Measurements from ENCODE around the gene KRT32. TPM values are rescaled to one million over a fixed set of nuclear protein-coding genes. Genes with fewer than 3 reads are reported as not detected.

Gene KRT32
- total RNA-seq, 1 experiment from 2014 or later = 0.42 TPM

GRCh38 chr17:41474863-41475262, 7.7 kb upstream of the KRT32 start:
- ChIA-PET RAD21 (ENCODE audit: low non-redundant PET in 1 of 2, low total read pairs in 2 of 2, uncharacterized antibody in 2 of 2, unreplicated experiment in 2 of 2) (no interaction called here), POLR2A (no interaction called here), CTCF (no interaction called here)
- no peaks in the 10 kb centered on the region for H4K20me1 ChIP-seq (ENCODE audit: insufficient read depth)
- no peaks in the 10 kb centered on the region for H3K27me3 ChIP-seq (ENCODE audit: insufficient read depth, low read length)
- no peaks in the 10 kb centered on the region for H3K36me3 ChIP-seq (ENCODE audit: control insufficient read depth in 1 of 2, insufficient read depth in 2 of 2, low read length in 2 of 2)
- no peaks in the 10 kb centered on the region for H3K79me2 ChIP-seq (ENCODE audit: insufficient read depth, low read length)
- H3K9me2 ChIP-seq (ENCODE audit: insufficient read depth) = no peaks in the 10 kb centered on the region
- H3K4me3 ChIP-seq (replicated peaks in 1 of 2; ENCODE audit: low read depth in 1 of 2, low read length in 2 of 2) = no peak overlapping the region
- no peak overlapping the region for H3K9ac ChIP-seq (ENCODE audit: low read length)
- H3K9me3 ChIP-seq (ENCODE audit: control insufficient read depth in 1 of 2, insufficient read depth in 1 of 2, low read depth in 1 of 2, low read length in 2 of 2) = no peaks in the 10 kb centered on the region
- BruUV-seq (replicated peaks) = no TSS peak
- H3K27ac ChIP-seq (ENCODE audit: low read depth, low read length) = no peak overlapping the region
- TF ChIP-seq ELF1 (IDR thresholded peaks at IDR 0.05; ENCODE audit: borderline replicate concordance, low read depth) = no peak
- TF ChIP-seq YY1 (IDR thresholded peaks at IDR 0.05; ENCODE audit: extremely low read depth, insufficient replicate concordance, low read depth, low read length) = no peak
- no peak for TF ChIP-seq EGR1 (IDR thresholded peaks at IDR 0.05; ENCODE audit: low read depth)
- TF ChIP-seq RAD21 (IDR thresholded peaks at IDR 0.05; ENCODE audit: low read depth) = no peak
- no peak for TF ChIP-seq TCF7L2 (IDR thresholded peaks at IDR 0.05; ENCODE audit: borderline replicate concordance, extremely low read depth, insufficient read depth, insufficient read length)
- TF ChIP-seq ZFX (IDR thresholded peaks at IDR 0.05) = no peak
- no peak for TF ChIP-seq EZH2 (IDR thresholded peaks at IDR 0.05)
- TF ChIP-seq REST (IDR thresholded peaks at IDR 0.05; ENCODE audit: low read depth) = no peak
- TF ChIP-seq, protein P1, sequence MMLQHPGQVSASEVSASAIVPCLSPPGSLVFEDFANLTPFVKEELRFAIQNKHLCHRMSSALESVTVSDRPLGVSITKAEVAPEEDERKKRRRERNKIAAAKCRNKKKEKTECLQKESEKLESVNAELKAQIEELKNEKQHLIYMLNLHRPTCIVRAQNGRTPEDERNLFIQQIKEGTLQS (IDR thresholded peaks at IDR 0.05) = no peak
- no peak for TF ChIP-seq JUND (IDR thresholded peaks at IDR 0.05)
- TF ChIP-seq, protein P2, sequence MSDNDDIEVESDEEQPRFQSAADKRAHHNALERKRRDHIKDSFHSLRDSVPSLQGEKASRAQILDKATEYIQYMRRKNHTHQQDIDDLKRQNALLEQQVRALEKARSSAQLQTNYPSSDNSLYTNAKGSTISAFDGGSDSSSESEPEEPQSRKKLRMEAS (IDR thresholded peaks at IDR 0.05) = no peak
- no peak for TF ChIP-seq CEBPB (IDR thresholded peaks at IDR 0.05; ENCODE audit: low read depth)
- no peak for TF ChIP-seq CBX3 (IDR thresholded peaks at IDR 0.05; ENCODE audit: low read depth)
- no peak for TF ChIP-seq EZH2phosphoT487 (IDR thresholded peaks at IDR 0.05; ENCODE audit: borderline replicate concordance)
- no peak for TF ChIP-seq SIN3A (IDR thresholded peaks at IDR 0.05; ENCODE audit: low read depth)
- TF ChIP-seq SRF (IDR thresholded peaks at IDR 0.05; ENCODE audit: low read depth) = no peak
- TF ChIP-seq SP1 (IDR thresholded peaks at IDR 0.05; ENCODE audit: low read depth) = no peak
- TF ChIP-seq FOSL1 (IDR thresholded peaks at IDR 0.05; ENCODE audit: low read depth) = no peak
- TF ChIP-seq ZBTB33 (IDR thresholded peaks at IDR 0.05; ENCODE audit: extremely low read depth, insufficient replicate concordance, low read length) = no peak
- no peak for TF ChIP-seq CTCF (IDR thresholded peaks at IDR 0.05 in 2 of 3, conservative IDR thresholded peaks at IDR 0.05 in 1 of 3; ENCODE audit: borderline replicate concordance in 1 of 3, insufficient read depth in 1 of 3, low read depth in 2 of 3, low read length in 2 of 3)
- H3K4me1 ChIP-seq (ENCODE audit: control insufficient read depth in 1 of 2, insufficient read depth in 2 of 2, low read length in 2 of 2) = no peaks in the 10 kb centered on the region
- ATAC-seq = no peak
- intact Hi-C loops (cut with micrococcal nuclease) = no loop called here
- no peak for DNase-seq (ENCODE audit: low read depth, low spot score)
- no peak overlapping the region for H2AFZ ChIP-seq (ENCODE audit: low read depth, low read length, poor library complexity, severe bottlenecking)
- H3K4me2 ChIP-seq (ENCODE audit: low read length) = no peak overlapping the region
